Measurements from ENCODE around the gene MPV17L2. TPM values are rescaled to one million over a fixed set of nuclear protein-coding genes. Genes with fewer than 3 reads are reported as not detected.

MPV17L2 gene
- total and polyA plus RNA-seq, 2 donors (not counting 3 experiments of a cell fraction or from before 2014, with no cell fraction given) = 13.8 to 27.6 TPM

GRCh38 chr19:18224525-18225354 is 31.7 kb downstream of the MPV17L2 start:
- Histone ChIP-seq H3K79me2 (ENCODE audit: control insufficient read depth, insufficient read depth, low read length) (no peaks in the 10 kb centered on the region), H3K4me3 (replicated peaks in 1 of 3; ENCODE audit: insufficient read depth in 1 of 3, low read depth in 1 of 3, low read length in 3 of 3) (peak overlapping the region in 1 of 3 experiments; percentile 4), H3K4me2 (ENCODE audit: insufficient read depth, low read length) (peak overlapping the region; percentile 50), H3K9ac (replicated peaks; ENCODE audit: extremely low read depth, insufficient read depth, low read length) (no peak overlapping the region), H3K4me1 (ENCODE audit: control insufficient read depth, extremely low read depth, insufficient read depth, low read length) (peaks cover 9% of the 10 kb centered on the region), H3K36me3 (ENCODE audit: control insufficient read depth in 2 of 2, extremely low read depth in 1 of 2, insufficient read depth in 2 of 2, low read length in 2 of 2) (no peaks in the 10 kb centered on the region), H3K27ac (ENCODE audit: insufficient read depth, low read depth, low read length) (no peak overlapping the region), H2AFZ (ENCODE audit: low read depth, low read length) (peak overlapping the region; percentile 73), H3K9me3 (replicated peaks; ENCODE audit: control insufficient read depth, insufficient read depth, low read length) (no peaks in the 10 kb centered on the region), H3K27me3 (ENCODE audit: control insufficient read depth in 2 of 2, insufficient read depth in 2 of 2, low read length in 2 of 2) (peaks cover 5% of the 10 kb centered on the region in 2 experiments), H3K9me1 (replicated peaks; ENCODE audit: control insufficient read depth, extremely low read depth, insufficient read depth, low read length) (no peaks in the 10 kb centered on the region), H4K20me1 (replicated peaks; ENCODE audit: control insufficient read depth, extremely low read depth, insufficient read depth, low read length) (no peaks in the 10 kb centered on the region)
- intact Hi-C loops (cut with micrococcal nuclease) = no loop called here
- DNase-seq (ENCODE audit: low read depth, low spot score) (peak; percentile 99), FAIRE-seq (peak; percentile 100)
- ChIA-PET CTCF (interaction anchor here (0.6 to 3.9 kb wide), 10 partner anchors 9 to 112 kb away, joined by 3 to 27 read pairs (median 4); no protein-coding TSS in a partner anchor), POLR2A (interaction anchor here (0.9 to 1.2 kb wide), 4 partner anchors 15 to 161 kb away, joined by 3 to 6 read pairs (median 4); partner anchors contain the start of genes GDF15 and JUND)
- TF ChIP-seq MAX (IDR thresholded peaks at IDR 0.05; ENCODE audit: insufficient read depth, insufficient read length) = no peak
- no peak for TF ChIP-seq POLR2A (IDR thresholded peaks at IDR 0.05; ENCODE audit: low read depth, low read length)
- dilution Hi-C loops (cut with MboI; ENCODE audit: extremely low pct_ligation_motif_present, low sequenced_read_pairs) = no loop called here
- no TSS peak for BruUV-seq (replicated peaks)

- no peaks in the 10 kb centered on the region for H3K36me3 ChIP-seq (ENCODE audit: control insufficient read depth in 2 of 2, extremely low read depth in 1 of 2, insufficient read depth in 2 of 2, low read length in 2 of 2)
- no peak overlapping the region for H2AFZ ChIP-seq (ENCODE audit: low read depth, low read length)
- no peak overlapping the region for H3K4me3 ChIP-seq (replicated peaks in 1 of 3; ENCODE audit: insufficient read depth in 1 of 3, low read depth in 1 of 3, low read length in 3 of 3)
- intact Hi-C loops (cut with micrococcal nuclease) = no loop called here
- H3K4me1 ChIP-seq (ENCODE audit: control insufficient read depth, extremely low read depth, insufficient read depth, low read length) = peaks cover 9% of the 10 kb centered on the region
- ChIA-PET POLR2A (no interaction called here), CTCF (interaction anchor here (1.5 to 3.9 kb wide), 4 partner anchors 8 to 54 kb away, joined by 4 to 27 read pairs (median 13); no protein-coding TSS in a partner anchor)
- H3K79me2 ChIP-seq (ENCODE audit: control insufficient read depth, insufficient read depth, low read length) = no peaks in the 10 kb centered on the region
- FAIRE-seq (no peak), DNase-seq (ENCODE audit: low read depth, low spot score) (no peak)
- no peaks in the 10 kb centered on the region for H3K9me1 ChIP-seq (replicated peaks; ENCODE audit: control insufficient read depth, extremely low read depth, insufficient read depth, low read length)
- H3K27me3 ChIP-seq (ENCODE audit: control insufficient read depth in 2 of 2, insufficient read depth in 2 of 2, low read length in 2 of 2) = peaks cover 5% of the 10 kb centered on the region in 2 experiments
- H3K9ac ChIP-seq (replicated peaks; ENCODE audit: extremely low read depth, insufficient read depth, low read length) = no peak overlapping the region
- TF ChIP-seq MYC (IDR thresholded peaks at IDR 0.05; ENCODE audit: low read depth, low read length) (no peak), JUN (IDR thresholded peaks at IDR 0.05; ENCODE audit: borderline replicate concordance, insufficient read depth, insufficient read length, low read depth) (no peak), POLR2A (IDR thresholded peaks at IDR 0.05; ENCODE audit: low read depth, low read length) (no peak), EZH2 (IDR thresholded peaks at IDR 0.05; ENCODE audit: borderline replicate concordance, low read depth, low read length, severe bottlenecking) (no peak), POLR2AphosphoS5 (IDR thresholded peaks at IDR 0.05; ENCODE audit: insufficient read depth, low read depth, low read length) (no peak)
- dilution Hi-C loops (cut with MboI; ENCODE audit: extremely low pct_ligation_motif_present, low sequenced_read_pairs) = no loop called here
- BruUV-seq (replicated peaks) = no TSS peak
- no peak overlapping the region for H3K4me2 ChIP-seq (ENCODE audit: insufficient read depth, low read length)
- H4K20me1 ChIP-seq (replicated peaks; ENCODE audit: control insufficient read depth, extremely low read depth, insufficient read depth, low read length) = no peaks in the 10 kb centered on the region
- no peak overlapping the region for H3K27ac ChIP-seq (ENCODE audit: insufficient read depth, low read depth, low read length)
- H3K9me3 ChIP-seq (replicated peaks; ENCODE audit: control insufficient read depth, insufficient read depth, low read length) = no peaks in the 10 kb centered on the region
Measured at GRCh38 chr19:18225355-18225701, 32.3 kb downstream of the MPV17L2 start.
